Measurements from ENCODE around the gene F11. TPM values are rescaled to one million over a fixed set of nuclear protein-coding genes. Genes with fewer than 3 reads are reported as not detected.

The F11 gene
- total RNA-seq, 1 experiment from 2014 or later, result 1.6 TPM

DNA sequence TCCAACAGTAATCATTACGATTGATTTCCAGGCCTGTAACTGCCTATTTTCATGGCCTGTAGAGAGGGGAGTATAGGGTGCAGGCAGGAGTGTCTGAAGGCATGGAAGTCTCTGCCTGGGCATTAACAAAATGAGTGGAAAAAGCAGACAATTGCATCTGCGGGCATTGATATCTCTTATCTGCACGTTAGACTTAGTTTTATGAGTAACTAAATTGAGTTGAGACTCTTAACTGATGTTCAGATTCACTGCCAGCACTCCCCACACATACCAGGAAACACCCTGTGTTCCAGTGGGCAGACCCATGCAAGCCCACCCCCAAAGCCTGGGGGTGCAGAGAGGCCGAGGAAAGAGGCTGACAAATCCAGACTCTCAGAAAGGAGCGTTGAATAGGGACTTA, 33.3 kb downstream of the F11 start:
- Mint-ChIP-seq H3K4me1 (peaks cover 19% of the 10 kb centered on the region), H3K27me3 (ENCODE audit: low read depth) (peaks cover 5% of the 10 kb centered on the region; the same call in 1 of the 2 replicates), H3K4me3 (no peak overlapping the region), H3K27ac (no peak overlapping the region), H3K9me3 (no peaks in the 10 kb centered on the region), H3K36me3 (no peaks in the 10 kb centered on the region)
- CTCF ChIA-PET, result interaction anchor here (1.4 to 2.5 kb wide), 6 partner anchors 9 to 420 kb away, joined by 3 to 15 read pairs (median 9); partner anchors contain the start of gene MTNR1A
- no peak for ATAC-seq
- no peak for DNase-seq (ENCODE audit: low spot score)
- TF ChIP-seq ETV6 (CRISPR knock-in tag; IDR thresholded peaks at IDR 0.05) (no peak), SP1 (CRISPR knock-in tag; conservative IDR thresholded peaks at IDR 0.05) (no peak), ZNF121 (CRISPR knock-in tag; IDR thresholded peaks at IDR 0.05) (no peak), FOXK1 (CRISPR knock-in tag; IDR thresholded peaks at IDR 0.05) (no peak), TEAD1 (CRISPR knock-in tag; IDR thresholded peaks at IDR 0.05) (no peak), NFE2L1 (CRISPR knock-in tag; IDR thresholded peaks at IDR 0.05) (no peak), KAT7 (CRISPR knock-in tag; IDR thresholded peaks at IDR 0.05; ENCODE audit: borderline replicate concordance) (no peak)
- TF ChIP-seq, protein P1, sequence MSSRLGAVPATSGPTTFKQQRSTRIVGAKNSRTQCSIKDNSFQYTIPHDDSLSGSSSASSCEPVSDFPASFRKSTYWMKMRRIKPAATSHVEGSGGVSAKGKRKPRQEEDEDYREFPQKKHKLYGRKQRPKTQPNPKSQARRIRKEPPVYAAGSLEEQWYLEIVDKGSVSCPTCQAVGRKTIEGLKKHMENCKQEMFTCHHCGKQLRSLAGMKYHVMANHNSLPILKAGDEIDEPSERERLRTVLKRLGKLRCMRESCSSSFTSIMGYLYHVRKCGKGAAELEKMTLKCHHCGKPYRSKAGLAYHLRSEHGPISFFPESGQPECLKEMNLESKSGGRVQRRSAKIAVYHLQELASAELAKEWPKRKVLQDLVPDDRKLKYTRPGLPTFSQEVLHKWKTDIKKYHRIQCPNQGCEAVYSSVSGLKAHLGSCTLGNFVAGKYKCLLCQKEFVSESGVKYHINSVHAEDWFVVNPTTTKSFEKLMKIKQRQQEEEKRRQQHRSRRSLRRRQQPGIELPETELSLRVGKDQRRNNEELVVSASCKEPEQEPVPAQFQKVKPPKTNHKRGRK (CRISPR knock-in tag; IDR thresholded peaks at IDR 0.05; ENCODE audit: borderline replicate concordance), result no peak
- TF ChIP-seq, protein P2, sequence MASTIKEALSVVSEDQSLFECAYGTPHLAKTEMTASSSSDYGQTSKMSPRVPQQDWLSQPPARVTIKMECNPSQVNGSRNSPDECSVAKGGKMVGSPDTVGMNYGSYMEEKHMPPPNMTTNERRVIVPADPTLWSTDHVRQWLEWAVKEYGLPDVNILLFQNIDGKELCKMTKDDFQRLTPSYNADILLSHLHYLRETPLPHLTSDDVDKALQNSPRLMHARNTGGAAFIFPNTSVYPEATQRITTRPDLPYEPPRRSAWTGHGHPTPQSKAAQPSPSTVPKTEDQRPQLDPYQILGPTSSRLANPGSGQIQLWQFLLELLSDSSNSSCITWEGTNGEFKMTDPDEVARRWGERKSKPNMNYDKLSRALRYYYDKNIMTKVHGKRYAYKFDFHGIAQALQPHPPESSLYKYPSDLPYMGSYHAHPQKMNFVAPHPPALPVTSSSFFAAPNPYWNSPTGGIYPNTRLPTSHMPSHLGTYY (CRISPR knock-in tag; IDR thresholded peaks at IDR 0.05), result no peak
- TF ChIP-seq, protein P3, sequence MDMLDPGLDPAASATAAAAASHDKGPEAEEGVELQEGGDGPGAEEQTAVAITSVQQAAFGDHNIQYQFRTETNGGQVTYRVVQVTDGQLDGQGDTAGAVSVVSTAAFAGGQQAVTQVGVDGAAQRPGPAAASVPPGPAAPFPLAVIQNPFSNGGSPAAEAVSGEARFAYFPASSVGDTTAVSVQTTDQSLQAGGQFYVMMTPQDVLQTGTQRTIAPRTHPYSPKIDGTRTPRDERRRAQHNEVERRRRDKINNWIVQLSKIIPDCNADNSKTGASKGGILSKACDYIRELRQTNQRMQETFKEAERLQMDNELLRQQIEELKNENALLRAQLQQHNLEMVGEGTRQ (CRISPR knock-in tag; IDR thresholded peaks at IDR 0.05), result no peak
- TF ChIP-seq, protein P4, sequence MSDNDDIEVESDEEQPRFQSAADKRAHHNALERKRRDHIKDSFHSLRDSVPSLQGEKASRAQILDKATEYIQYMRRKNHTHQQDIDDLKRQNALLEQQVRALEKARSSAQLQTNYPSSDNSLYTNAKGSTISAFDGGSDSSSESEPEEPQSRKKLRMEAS (CRISPR knock-in tag; IDR thresholded peaks at IDR 0.05), result no peak
- TF ChIP-seq, protein P5, sequence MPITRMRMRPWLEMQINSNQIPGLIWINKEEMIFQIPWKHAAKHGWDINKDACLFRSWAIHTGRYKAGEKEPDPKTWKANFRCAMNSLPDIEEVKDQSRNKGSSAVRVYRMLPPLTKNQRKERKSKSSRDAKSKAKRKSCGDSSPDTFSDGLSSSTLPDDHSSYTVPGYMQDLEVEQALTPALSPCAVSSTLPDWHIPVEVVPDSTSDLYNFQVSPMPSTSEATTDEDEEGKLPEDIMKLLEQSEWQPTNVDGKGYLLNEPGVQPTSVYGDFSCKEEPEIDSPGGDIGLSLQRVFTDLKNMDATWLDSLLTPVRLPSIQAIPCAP (CRISPR knock-in tag; IDR thresholded peaks at IDR 0.05), result no peak
- TF ChIP-seq, protein P6, sequence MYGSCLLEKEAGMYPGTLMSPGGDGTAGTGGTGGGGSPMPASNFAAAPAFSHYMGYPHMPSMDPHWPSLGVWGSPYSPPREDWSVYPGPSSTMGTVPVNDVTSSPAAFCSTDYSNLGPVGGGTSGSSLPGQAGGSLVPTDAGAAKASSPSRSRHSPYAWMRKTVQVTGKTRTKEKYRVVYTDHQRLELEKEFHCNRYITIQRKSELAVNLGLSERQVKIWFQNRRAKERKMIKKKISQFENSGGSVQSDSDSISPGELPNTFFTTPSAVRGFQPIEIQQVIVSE (CRISPR knock-in tag; IDR thresholded peaks at IDR 0.05; ENCODE audit: borderline replicate concordance), result no peak
- POLR2A ChIA-PET, result no interaction called here

DNA sequence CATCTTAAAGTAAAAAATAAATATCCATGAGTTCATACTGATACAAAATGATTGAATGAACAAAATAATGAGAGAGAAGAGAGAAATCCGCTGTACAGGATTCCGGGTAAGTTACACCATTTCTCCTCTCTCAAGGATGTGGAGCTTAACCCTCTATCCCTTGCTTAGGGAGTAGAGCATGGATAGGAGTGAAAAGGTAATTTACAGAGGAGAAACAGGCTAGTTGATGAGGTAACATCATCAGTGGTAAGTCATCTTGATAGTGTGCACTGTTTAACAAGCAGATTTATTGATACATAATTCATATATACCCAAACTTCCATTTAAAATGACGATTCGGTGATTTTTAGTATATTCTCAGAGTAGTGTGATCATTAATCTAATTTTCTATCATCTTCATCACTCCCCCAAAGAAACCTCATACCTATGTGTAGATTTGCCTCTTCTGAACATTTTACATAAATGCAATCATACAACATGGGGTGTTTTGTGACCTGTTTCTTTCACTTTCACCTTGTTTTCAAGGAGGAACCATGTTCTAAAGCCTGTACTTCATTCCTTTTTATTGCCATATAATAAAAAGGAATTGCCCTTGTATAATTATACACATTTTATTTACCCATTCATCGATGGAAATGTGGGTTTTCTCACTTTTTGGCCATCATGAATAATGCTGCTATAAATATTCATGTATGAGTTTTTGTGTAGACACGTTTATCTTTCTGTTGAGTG, 34.8 kb downstream of the F11 start:
- DNase-seq (ENCODE audit: low spot score), result no peak
- TF ChIP-seq, protein P7, sequence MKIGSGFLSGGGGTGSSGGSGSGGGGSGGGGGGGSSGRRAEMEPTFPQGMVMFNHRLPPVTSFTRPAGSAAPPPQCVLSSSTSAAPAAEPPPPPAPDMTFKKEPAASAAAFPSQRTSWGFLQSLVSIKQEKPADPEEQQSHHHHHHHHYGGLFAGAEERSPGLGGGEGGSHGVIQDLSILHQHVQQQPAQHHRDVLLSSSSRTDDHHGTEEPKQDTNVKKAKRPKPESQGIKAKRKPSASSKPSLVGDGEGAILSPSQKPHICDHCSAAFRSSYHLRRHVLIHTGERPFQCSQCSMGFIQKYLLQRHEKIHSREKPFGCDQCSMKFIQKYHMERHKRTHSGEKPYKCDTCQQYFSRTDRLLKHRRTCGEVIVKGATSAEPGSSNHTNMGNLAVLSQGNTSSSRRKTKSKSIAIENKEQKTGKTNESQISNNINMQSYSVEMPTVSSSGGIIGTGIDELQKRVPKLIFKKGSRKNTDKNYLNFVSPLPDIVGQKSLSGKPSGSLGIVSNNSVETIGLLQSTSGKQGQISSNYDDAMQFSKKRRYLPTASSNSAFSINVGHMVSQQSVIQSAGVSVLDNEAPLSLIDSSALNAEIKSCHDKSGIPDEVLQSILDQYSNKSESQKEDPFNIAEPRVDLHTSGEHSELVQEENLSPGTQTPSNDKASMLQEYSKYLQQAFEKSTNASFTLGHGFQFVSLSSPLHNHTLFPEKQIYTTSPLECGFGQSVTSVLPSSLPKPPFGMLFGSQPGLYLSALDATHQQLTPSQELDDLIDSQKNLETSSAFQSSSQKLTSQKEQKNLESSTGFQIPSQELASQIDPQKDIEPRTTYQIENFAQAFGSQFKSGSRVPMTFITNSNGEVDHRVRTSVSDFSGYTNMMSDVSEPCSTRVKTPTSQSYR (CRISPR knock-in tag; IDR thresholded peaks at IDR 0.05), result no peak
- TF ChIP-seq MYBL2 (CRISPR knock-in tag; IDR thresholded peaks at IDR 0.05) (no peak), ZNF671 (CRISPR knock-in tag; IDR thresholded peaks at IDR 0.05) (no peak), MXD4 (CRISPR knock-in tag; IDR thresholded peaks at IDR 0.05; ENCODE audit: borderline replicate concordance) (no peak), GRHL2 (CRISPR knock-in tag; IDR thresholded peaks at IDR 0.05; ENCODE audit: insufficient replicate concordance, severe bottlenecking) (no peak), ZNF263 (CRISPR knock-in tag; IDR thresholded peaks at IDR 0.05; ENCODE audit: low read depth) (no peak), GTF2I (CRISPR knock-in tag; conservative IDR thresholded peaks at IDR 0.05) (no peak)
- TF ChIP-seq, protein P8, sequence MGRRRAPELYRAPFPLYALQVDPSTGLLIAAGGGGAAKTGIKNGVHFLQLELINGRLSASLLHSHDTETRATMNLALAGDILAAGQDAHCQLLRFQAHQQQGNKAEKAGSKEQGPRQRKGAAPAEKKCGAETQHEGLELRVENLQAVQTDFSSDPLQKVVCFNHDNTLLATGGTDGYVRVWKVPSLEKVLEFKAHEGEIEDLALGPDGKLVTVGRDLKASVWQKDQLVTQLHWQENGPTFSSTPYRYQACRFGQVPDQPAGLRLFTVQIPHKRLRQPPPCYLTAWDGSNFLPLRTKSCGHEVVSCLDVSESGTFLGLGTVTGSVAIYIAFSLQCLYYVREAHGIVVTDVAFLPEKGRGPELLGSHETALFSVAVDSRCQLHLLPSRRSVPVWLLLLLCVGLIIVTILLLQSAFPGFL (CRISPR knock-in tag; IDR thresholded peaks at IDR 0.05; ENCODE audit: borderline replicate concordance), result no peak
- TF ChIP-seq, protein P9, sequence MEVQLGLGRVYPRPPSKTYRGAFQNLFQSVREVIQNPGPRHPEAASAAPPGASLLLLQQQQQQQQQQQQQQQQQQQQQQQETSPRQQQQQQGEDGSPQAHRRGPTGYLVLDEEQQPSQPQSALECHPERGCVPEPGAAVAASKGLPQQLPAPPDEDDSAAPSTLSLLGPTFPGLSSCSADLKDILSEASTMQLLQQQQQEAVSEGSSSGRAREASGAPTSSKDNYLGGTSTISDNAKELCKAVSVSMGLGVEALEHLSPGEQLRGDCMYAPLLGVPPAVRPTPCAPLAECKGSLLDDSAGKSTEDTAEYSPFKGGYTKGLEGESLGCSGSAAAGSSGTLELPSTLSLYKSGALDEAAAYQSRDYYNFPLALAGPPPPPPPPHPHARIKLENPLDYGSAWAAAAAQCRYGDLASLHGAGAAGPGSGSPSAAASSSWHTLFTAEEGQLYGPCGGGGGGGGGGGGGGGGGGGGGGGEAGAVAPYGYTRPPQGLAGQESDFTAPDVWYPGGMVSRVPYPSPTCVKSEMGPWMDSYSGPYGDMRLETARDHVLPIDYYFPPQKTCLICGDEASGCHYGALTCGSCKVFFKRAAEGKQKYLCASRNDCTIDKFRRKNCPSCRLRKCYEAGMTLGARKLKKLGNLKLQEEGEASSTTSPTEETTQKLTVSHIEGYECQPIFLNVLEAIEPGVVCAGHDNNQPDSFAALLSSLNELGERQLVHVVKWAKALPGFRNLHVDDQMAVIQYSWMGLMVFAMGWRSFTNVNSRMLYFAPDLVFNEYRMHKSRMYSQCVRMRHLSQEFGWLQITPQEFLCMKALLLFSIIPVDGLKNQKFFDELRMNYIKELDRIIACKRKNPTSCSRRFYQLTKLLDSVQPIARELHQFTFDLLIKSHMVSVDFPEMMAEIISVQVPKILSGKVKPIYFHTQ (CRISPR knock-in tag; IDR thresholded peaks at IDR 0.05), result no peak
- H3K36me3 Mint-ChIP-seq, result no peaks in the 10 kb centered on the region
- ATAC-seq, result no peak
- H3K27me3 Mint-ChIP-seq (ENCODE audit: low read depth), result peaks cover 5% of the 10 kb centered on the region; the same call in 1 of the 2 replicates
- CTCF ChIA-PET, result no interaction called here
- no peaks in the 10 kb centered on the region for H3K9me3 Mint-ChIP-seq
- H3K4me3 Mint-ChIP-seq, result no peak overlapping the region
- H3K4me1 Mint-ChIP-seq, result peaks cover 20% of the 10 kb centered on the region
- POLR2A ChIA-PET, result no interaction called here
- H3K27ac Mint-ChIP-seq, result no peak overlapping the region

All from WTC11 (cell line).